ENCODE data around the gene TSPO2.

Gene TSPO2

DNA sequence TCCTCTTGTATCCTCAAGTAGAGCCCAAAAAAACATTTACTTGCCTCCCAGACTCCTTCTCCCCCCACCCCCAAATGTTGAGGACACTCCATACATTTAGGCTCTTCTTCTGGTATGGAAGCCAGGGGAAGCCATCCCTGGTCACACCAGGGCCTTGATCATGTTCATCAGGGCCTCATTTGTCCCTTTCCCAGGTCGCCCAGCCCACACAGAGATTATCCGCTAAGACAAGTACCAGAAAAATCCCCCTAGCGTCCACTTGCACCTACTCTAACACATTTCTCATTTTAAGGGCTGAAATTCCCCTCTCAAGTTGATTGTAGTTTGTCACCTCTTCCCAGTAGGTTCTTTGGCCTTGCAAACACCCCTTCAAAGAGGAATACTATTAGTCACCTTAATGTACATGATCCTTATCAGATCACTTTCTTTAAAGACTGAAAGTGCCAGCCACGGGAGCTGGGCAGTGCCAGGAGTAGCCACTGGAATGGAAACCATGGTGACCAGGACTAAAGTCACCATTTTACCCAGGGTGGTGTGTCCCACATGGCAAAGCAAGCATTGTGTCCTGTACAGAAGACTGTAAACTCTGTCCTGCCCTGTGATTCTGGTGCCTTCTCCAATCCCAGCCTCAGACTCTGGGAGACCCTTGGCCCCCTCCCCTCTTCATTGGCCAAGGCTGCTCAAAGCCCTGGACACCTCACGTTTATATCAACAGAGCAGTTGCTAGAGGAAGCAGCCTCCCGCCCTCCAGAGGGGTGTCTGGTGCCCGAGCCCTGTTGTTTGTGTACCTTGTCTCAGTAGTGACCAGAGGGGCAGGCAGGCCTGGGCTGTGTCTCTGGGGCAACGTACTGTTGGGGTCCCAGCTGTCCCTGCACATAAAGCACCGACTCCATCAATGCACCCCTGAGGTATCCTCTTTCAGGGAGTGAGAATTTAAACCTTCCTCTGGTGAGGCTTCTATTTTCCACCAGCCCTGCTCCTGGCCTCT lies 5.8 kb downstream of the TSPO2 start:
- H3K27me3 ChIP-seq (ENCODE audit: control insufficient read depth in 5 of 5, insufficient read depth in 4 of 5, low read length in 5 of 5) = no peaks in the 10 kb centered on the region
- no peak overlapping the region for H3K4me3 ChIP-seq (ENCODE audit: low read depth in 1 of 5, low read length in 5 of 5)
- H3K27ac ChIP-seq (ENCODE audit: low read depth, low read length) = no peak overlapping the region
- H3K9ac ChIP-seq (ENCODE audit: low read length in 5 of 5) = no peak overlapping the region
- peaks cover 0 to 7% (median 0%) of the 10 kb centered on the region in 5 donors for H3K4me1 ChIP-seq (ENCODE audit: control insufficient read depth in 5 of 5, insufficient read depth in 5 of 5, low read length in 5 of 5)
- H3K9me3 ChIP-seq (ENCODE audit: control insufficient read depth in 5 of 5, low read length in 5 of 5) = no peaks in the 10 kb centered on the region
- H3K36me3 ChIP-seq (ENCODE audit: control insufficient read depth in 5 of 5, insufficient read depth in 5 of 5, low read length in 5 of 5) = no peaks in the 10 kb centered on the region

DNA sequence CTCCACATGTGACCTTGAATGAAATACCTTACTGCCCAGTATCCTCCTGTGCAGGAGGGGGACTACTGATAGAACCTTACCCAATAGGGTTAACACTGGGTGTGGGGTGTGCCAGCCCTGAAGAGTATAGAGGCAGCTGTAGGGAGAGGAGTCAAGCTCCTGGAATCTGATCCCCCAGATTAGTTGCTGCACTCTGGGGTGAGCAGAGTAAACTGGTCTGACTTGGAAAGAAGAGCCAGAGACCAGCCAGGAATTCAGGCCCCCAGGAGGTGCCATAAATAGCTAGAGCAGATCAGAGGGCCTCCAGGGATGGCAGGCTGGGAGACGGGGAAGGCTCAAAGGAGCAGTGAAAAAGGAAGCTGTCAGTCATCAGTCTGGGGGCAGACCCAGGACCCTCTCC lies 7.3 kb downstream of the TSPO2 start:
- Histone ChIP-seq H3K9ac (ENCODE audit: low read length in 5 of 5) (no peak overlapping the region), H3K27ac (ENCODE audit: low read depth, low read length) (no peak overlapping the region), H3K4me1 (ENCODE audit: control insufficient read depth in 5 of 5, insufficient read depth in 5 of 5, low read length in 5 of 5) (peaks cover 0 to 7% (median 0%) of the 10 kb centered on the region in 5 donors), H3K4me3 (ENCODE audit: low read depth in 1 of 5, low read length in 5 of 5) (no peak overlapping the region), H3K27me3 (ENCODE audit: control insufficient read depth in 5 of 5, insufficient read depth in 4 of 5, low read length in 5 of 5) (no peaks in the 10 kb centered on the region), H3K36me3 (ENCODE audit: control insufficient read depth in 5 of 5, insufficient read depth in 5 of 5, low read length in 5 of 5) (no peaks in the 10 kb centered on the region), H3K9me3 (ENCODE audit: control insufficient read depth in 5 of 5, low read length in 5 of 5) (no peaks in the 10 kb centered on the region)

DNA sequence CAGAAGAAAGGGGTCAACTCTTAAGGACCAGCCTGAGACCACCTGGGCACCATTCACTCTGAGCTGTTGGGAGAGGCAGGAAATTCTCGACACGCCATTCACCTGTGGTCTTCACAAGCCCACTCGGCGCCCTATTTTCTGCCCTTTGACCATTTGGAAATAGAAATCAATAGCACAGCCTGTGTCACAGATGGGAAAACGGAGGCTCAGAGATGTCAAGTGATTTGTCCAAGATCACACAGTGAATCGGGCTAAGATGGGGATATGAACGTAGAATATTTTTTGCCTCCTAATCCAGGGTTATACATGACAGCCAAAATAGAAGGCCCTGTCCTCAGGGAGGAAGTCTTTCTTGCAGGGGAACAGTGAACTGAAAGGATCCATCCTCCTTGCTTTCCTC lies 7.7 kb downstream of the TSPO2 start:
- Histone ChIP-seq H3K36me3 (ENCODE audit: control insufficient read depth in 5 of 5, insufficient read depth in 5 of 5, low read length in 5 of 5) (no peaks in the 10 kb centered on the region), H3K9ac (ENCODE audit: low read length in 5 of 5) (no peak overlapping the region), H3K4me1 (ENCODE audit: control insufficient read depth in 5 of 5, insufficient read depth in 5 of 5, low read length in 5 of 5) (peaks cover 0 to 7% (median 0%) of the 10 kb centered on the region in 5 donors), H3K4me3 (ENCODE audit: low read depth in 1 of 5, low read length in 5 of 5) (no peak overlapping the region), H3K9me3 (ENCODE audit: control insufficient read depth in 5 of 5, low read length in 5 of 5) (no peaks in the 10 kb centered on the region), H3K27ac (ENCODE audit: low read depth, low read length) (no peak overlapping the region), H3K27me3 (ENCODE audit: control insufficient read depth in 5 of 5, insufficient read depth in 4 of 5, low read length in 5 of 5) (no peaks in the 10 kb centered on the region)

- no peak overlapping the region for H3K4me3 ChIP-seq (ENCODE audit: low read depth in 1 of 5, low read length in 5 of 5)
- H3K9ac ChIP-seq (ENCODE audit: low read length in 5 of 5) = no peak overlapping the region
- H3K27ac ChIP-seq (ENCODE audit: low read depth, low read length) = no peak overlapping the region
- peaks cover 0 to 4% (median 0%) of the 10 kb centered on the region in 5 donors for H3K36me3 ChIP-seq (ENCODE audit: control insufficient read depth in 5 of 5, insufficient read depth in 5 of 5, low read length in 5 of 5)
- no peaks in the 10 kb centered on the region for H3K9me3 ChIP-seq (ENCODE audit: control insufficient read depth in 5 of 5, low read length in 5 of 5)
- H3K4me1 ChIP-seq (ENCODE audit: control insufficient read depth in 5 of 5, insufficient read depth in 5 of 5, low read length in 5 of 5) = peaks cover 0 to 7% (median 0%) of the 10 kb centered on the region in 5 donors
- H3K27me3 ChIP-seq (ENCODE audit: control insufficient read depth in 5 of 5, insufficient read depth in 4 of 5, low read length in 5 of 5) = no peaks in the 10 kb centered on the region
Measured at GRCh38 chr6:41050536-41050935, 8.3 kb downstream of the TSPO2 start.

- peaks cover 0 to 7% (median 0%) of the 10 kb centered on the region in 5 donors for H3K4me1 ChIP-seq (ENCODE audit: control insufficient read depth in 5 of 5, insufficient read depth in 5 of 5, low read length in 5 of 5)
- H3K4me3 ChIP-seq (ENCODE audit: low read depth in 1 of 5, low read length in 5 of 5) = no peak overlapping the region
- no peaks in the 10 kb centered on the region for H3K9me3 ChIP-seq (ENCODE audit: control insufficient read depth in 5 of 5, low read length in 5 of 5)
- no peak overlapping the region for H3K9ac ChIP-seq (ENCODE audit: low read length in 5 of 5)
- no peaks in the 10 kb centered on the region for H3K27me3 ChIP-seq (ENCODE audit: control insufficient read depth in 5 of 5, insufficient read depth in 4 of 5, low read length in 5 of 5)
- no peak overlapping the region for H3K27ac ChIP-seq (ENCODE audit: low read depth, low read length)
- peaks cover 0 to 5% (median 0%) of the 10 kb centered on the region in 5 donors for H3K36me3 ChIP-seq (ENCODE audit: control insufficient read depth in 5 of 5, insufficient read depth in 5 of 5, low read length in 5 of 5)
Measured at GRCh38 chr6:41051873-41052272, 9.6 kb downstream of the TSPO2 start.

DNA sequence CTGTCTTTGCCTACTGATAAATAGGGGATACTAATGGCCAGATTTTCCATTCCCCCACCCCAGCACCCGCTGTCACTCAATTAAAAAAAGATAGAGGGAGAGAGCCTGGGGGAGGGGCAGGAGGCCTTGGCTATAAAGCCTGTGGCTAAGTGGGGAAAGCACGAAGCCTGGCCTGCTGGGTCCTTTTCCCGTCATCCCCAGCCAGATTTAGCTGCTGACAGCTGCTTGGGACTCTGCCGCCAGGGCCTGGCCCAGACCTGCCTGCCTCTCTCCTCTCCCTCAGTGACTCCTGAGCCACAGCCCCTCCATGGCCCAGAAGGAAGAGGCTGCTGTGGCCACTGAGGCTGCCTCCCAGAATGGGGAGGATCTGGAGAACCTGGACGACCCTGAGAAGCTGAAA lies 10.8 kb downstream of the TSPO2 start, which contains the start of gene APOBEC2:
TSS of gene APOBEC2 (plus strand) at position 162 of the 400 bp plus-strand sequence. CDS start at position 308, 146 bp downstream.
- Histone ChIP-seq H3K27ac (ENCODE audit: low read depth, low read length) (no peak within 1 kb of the TSS), H3K9me3 (ENCODE audit: control insufficient read depth in 5 of 5, low read length in 5 of 5) (no peaks in the 10 kb centered on the region), H3K4me3 (ENCODE audit: low read depth in 1 of 5, low read length in 5 of 5) (no peak within 1 kb of the TSS), H3K4me1 (ENCODE audit: control insufficient read depth in 5 of 5, insufficient read depth in 5 of 5, low read length in 5 of 5) (peaks cover 0 to 7% (median 0%) of the 10 kb centered on the region in 5 donors), H3K36me3 (ENCODE audit: control insufficient read depth in 5 of 5, insufficient read depth in 5 of 5, low read length in 5 of 5) (peaks cover 0 to 6% (median 0%) of the 10 kb centered on the region in 5 donors), H3K27me3 (ENCODE audit: control insufficient read depth in 5 of 5, insufficient read depth in 4 of 5, low read length in 5 of 5) (no peaks in the 10 kb centered on the region), H3K9ac (ENCODE audit: low read length in 5 of 5) (no peak within 1 kb of the TSS)

GRCh38 chr6:41054511-41054910 lies 12.2 kb downstream of the TSPO2 start:
- H3K27ac ChIP-seq (ENCODE audit: low read depth, low read length) = no peak overlapping the region
- no peaks in the 10 kb centered on the region for H3K27me3 ChIP-seq (ENCODE audit: control insufficient read depth in 5 of 5, insufficient read depth in 4 of 5, low read length in 5 of 5)
- peaks cover 0 to 6% (median 0%) of the 10 kb centered on the region in 5 donors for H3K36me3 ChIP-seq (ENCODE audit: control insufficient read depth in 5 of 5, insufficient read depth in 5 of 5, low read length in 5 of 5)
- no peak overlapping the region for H3K4me3 ChIP-seq (ENCODE audit: low read depth in 1 of 5, low read length in 5 of 5)
- H3K4me1 ChIP-seq (ENCODE audit: control insufficient read depth in 5 of 5, insufficient read depth in 5 of 5, low read length in 5 of 5) = peaks cover 0 to 7% (median 0%) of the 10 kb centered on the region in 5 donors
- no peak overlapping the region for H3K9ac ChIP-seq (ENCODE audit: low read length in 5 of 5)
- no peaks in the 10 kb centered on the region for H3K9me3 ChIP-seq (ENCODE audit: control insufficient read depth in 5 of 5, low read length in 5 of 5)

GRCh38 chr6:41055149-41055548 lies 12.9 kb downstream of the TSPO2 start:
- Histone ChIP-seq H3K9ac (ENCODE audit: low read length in 5 of 5) (no peak overlapping the region), H3K9me3 (ENCODE audit: control insufficient read depth in 5 of 5, low read length in 5 of 5) (no peaks in the 10 kb centered on the region), H3K4me1 (ENCODE audit: control insufficient read depth in 5 of 5, insufficient read depth in 5 of 5, low read length in 5 of 5) (peaks cover 0 to 7% (median 0%) of the 10 kb centered on the region in 5 donors)

DNA sequence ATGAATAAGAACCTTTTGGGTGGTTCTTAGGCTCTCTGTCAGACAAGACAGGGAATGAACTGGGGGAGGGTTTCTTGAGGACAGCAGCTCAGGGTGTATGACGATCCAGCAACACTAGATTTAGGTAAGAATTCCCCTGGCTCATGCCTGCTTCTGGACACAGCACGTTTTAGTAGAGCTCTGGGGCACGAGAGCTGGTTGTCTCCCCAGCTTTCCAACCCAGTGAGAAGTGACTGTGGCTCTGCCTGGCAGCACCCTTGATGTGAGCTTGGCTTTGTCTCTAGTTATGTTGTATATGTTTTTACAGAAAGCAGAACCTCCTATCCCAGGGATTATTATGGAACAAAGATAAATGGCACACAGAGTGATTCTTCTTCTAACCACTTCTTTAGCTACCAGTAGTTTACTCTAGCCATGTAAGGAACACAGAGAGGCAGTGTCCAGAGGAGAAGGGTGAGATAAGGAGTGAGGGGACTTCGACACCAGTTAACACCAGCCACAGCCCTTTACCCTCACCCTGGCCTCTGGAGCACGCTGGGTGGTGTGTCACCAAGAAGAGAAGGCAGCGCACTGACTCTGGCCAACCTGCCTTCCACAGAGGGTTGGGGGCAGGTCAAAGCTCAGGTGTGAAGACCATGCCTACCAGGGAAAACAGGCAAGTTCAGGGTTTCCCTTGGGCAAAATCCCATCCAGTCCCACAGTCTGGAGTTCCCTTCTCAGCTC lies 14.7 kb downstream of the TSPO2 start:
- peaks cover 0 to 11% (median 0%) of the 10 kb centered on the region in 5 donors for H3K4me1 ChIP-seq (ENCODE audit: control insufficient read depth in 5 of 5, insufficient read depth in 5 of 5, low read length in 5 of 5)

More at GRCh38 chr6:41055149-41055548, 12.9 kb downstream of the TSPO2 start:
- Histone ChIP-seq H3K27me3 (ENCODE audit: control insufficient read depth in 5 of 5, insufficient read depth in 4 of 5, low read length in 5 of 5) (no peaks in the 10 kb centered on the region), H3K27ac (ENCODE audit: low read depth, low read length) (no peak overlapping the region), H3K4me3 (ENCODE audit: low read depth in 1 of 5, low read length in 5 of 5) (no peak overlapping the region), H3K36me3 (ENCODE audit: control insufficient read depth in 5 of 5, insufficient read depth in 5 of 5, low read length in 5 of 5) (peaks cover 0 to 6% (median 0%) of the 10 kb centered on the region in 5 donors)

More for the DNA sequence above, 14.7 kb downstream of the TSPO2 start:
- Histone ChIP-seq H3K27me3 (ENCODE audit: control insufficient read depth in 5 of 5, insufficient read depth in 4 of 5, low read length in 5 of 5) (no peaks in the 10 kb centered on the region), H3K9me3 (ENCODE audit: control insufficient read depth in 5 of 5, low read length in 5 of 5) (no peaks in the 10 kb centered on the region), H3K36me3 (ENCODE audit: control insufficient read depth in 5 of 5, insufficient read depth in 5 of 5, low read length in 5 of 5) (peaks cover under 1 to 15% (median 6%) of the 10 kb centered on the region in 5 donors), H3K27ac (ENCODE audit: low read depth, low read length) (no peak overlapping the region), H3K4me3 (ENCODE audit: low read depth in 1 of 5, low read length in 5 of 5) (no peak overlapping the region), H3K9ac (ENCODE audit: low read length in 5 of 5) (no peak overlapping the region)
